Limb (tissue), 2 donors: ENCODE results near the gene P2RX6.
"Not testable (repeated sequence)": the region's sequence is repeated elsewhere in the genome, so short reads cannot be mapped to it uniquely, and the experiment has no call there.

Experiments
- DNase-seq, 2 donors: peaks; one replicate each; pipeline ENCODE4 v3.0.0-alpha.2; 2016; ENCODE audit errors: extremely low spot score in 2 of 2

P2RX6 gene

DNA sequence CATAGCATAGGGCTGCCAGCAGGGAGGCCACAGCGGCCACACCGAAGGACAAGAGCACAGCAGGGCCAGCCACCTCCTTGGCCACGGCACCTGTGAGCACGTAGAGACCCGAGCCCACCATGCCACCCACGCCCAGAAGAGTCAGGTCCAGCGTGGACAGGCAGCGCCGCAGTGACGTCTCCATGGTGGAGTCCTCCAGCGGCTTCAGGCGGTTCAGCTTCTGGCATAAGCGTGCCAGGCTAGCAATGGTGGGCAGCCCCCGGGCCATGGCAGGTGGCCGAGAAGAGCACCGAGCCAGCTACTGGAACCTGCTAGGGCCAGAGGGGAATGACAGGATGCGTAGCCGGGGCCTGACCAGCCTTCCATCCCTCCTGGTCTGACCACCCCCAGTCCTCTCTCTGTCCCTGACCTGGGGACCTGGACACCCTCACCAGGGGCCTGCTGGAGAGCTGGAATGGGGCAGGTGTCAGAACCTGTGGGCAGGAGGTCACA is 16.6 kb downstream of the P2RX6 start:
- DNase-seq, result no peak

DNA sequence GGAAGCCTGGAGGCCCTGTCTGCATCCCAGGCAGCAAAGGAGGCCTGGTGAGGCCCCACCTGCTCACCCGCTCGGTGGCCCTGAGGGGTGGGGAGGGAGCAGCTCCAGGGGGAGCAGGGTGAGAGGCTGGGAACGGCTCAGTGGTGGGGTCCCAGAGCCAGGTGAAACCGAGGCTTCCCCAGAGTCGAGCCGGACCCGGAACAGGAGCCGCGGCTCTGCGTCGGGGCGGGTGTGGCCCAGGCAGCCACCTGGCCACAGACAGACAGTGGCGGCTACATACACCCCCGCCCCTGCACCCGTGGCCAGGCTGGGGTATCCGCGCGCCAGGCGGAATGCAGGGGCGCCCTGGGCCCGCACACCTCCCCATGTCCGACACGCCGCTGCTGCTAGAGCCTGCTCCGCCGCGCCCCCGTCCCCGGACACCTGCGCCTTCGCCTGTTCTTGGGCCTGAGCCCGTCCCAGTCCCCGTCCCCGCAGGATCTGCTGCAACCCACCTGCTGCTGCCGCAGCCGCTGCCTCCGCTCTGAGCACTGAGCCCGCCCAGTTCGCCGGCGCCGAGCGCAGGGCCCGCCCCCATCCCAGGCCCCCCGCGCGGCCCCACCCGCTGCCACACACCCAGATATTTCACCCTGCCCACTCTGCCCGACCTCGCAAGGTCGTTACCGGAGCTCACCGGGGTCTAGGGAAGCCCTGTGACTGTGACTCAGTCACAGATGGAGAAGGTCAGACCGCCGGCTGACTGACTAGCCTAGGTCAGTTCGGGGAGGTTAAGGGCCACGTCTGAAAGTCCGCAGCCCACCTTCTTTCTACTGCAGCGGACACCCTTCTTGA is 17.3 kb downstream of the P2RX6 start, which contains the start of gene SLC7A4:
Gene SLC7A4 (minus strand): TSS at position 525 of the 831 bp plus-strand sequence. CDS start 749 bp downstream, outside the sequence.
- peak in 1 of 2 donors; percentile 56 for DNase-seq

DNA sequence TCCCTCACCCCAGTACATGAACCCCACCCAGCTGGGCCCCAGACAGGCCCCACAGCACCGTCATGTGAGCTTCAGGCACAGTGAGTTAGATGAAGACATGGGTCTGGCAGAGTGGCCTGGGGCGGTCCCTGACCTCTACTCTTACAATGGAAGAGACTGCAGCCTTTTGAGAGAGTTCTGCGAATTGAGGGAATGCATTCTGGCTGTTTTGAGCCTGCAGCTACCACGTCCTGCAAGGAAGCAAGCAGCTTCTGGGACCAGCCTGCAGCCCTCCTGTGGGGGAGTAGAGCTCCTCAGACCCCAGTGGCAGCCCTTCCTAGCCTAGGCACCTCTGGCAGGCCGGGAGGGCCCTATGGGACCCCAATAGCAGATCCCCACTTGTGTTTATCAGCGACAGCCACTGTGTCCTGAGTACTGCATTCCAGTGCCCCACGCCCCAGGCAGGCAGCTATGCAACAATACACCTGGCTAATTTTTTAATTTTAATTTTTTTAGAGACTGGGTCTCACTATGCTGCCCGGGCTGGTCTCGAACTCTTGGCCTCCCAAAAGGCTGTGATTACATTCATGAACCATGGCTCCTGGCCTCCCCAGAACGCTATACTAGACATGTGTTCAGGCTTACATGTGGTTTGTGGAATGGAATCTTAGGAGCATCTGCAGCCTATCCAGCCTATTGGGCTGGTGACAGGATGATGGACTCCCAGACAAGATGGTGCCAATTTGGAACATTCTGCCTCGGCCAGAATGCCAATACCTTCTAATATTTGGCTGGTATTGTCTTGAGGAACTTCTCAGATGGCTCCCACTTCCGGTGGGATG is 18.1 kb downstream of the P2RX6 start:
- no peak for DNase-seq

DNA sequence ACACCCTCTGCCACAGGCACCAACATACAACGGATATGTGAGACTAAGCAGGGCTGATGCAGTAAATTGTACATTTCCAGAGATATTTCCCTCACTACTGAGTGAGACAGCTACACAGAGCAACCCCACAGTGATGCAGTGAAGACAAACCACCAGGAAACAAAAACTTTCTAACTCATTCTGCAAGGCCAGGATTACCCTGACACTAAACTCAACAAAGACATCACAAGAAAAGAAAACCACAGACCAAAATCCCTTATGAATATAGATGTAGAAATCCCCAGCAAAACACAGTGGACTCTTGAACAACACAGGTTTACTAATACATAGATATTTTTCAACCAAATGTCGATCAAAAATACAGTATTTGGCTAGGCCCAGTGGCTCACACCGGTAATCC is 18.9 kb downstream of the P2RX6 start:
- DNase-seq, result no peak

DNA sequence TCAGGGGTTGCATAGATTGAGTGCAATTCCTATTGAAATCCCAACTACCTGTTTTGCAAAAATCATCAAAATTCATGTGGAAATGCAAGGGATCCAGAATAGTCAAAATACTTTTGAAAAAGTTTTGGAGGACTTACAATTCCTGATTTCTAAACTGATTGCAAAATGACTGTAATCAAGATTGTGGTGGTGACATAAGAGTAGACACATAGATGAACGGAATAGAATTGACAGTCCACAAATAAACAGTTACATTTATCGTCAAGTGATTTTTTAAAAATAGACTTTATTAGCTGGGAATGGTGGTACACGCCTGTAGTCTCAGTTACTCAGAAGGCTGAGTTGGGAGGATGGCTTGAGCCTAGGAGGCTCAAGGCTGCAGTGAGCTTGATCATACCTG is 20.0 kb downstream of the P2RX6 start:
- no peak for DNase-seq

DNA sequence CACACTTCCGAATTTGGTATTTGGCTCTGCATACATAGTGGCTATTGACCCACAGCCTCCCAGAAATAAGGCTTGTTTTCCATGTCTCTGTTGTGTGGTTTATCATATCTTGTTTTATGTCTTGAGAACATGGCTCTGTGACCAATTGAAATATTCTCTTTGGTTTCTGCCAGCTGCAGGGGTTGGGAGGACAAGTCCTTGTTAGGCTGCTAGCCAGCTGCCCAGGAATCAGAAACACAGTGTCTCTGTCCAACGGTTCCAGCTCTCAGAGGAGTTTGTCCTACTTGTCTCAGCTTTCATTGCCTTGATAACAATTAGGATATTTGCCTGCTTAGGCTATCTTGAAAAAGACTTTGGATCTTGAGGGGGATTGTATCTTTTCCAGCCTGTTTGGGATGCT is 23.4 kb downstream of the P2RX6 start:
- DNase-seq, result no peak

DNA sequence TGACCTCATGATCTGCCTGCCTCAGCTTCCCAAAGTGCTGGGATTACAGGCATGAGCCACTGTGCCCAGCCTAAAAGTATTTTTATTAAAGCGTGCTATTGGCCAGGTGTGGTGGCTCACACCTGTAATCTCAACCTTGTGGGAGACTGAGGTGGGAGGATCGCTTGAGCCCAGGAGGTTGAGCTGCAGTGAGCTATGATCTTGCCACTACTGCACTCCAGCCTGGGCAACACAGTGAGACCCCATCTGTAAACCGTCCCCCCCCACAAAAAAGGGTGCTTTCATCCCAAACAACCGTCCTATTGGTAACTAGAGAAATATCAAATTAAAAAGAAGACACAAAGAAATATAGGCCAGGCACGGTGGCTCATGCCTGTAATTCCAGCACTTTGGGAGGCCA is 24.2 kb downstream of the P2RX6 start:
- DNase-seq, result not testable (repeated sequence)

DNA sequence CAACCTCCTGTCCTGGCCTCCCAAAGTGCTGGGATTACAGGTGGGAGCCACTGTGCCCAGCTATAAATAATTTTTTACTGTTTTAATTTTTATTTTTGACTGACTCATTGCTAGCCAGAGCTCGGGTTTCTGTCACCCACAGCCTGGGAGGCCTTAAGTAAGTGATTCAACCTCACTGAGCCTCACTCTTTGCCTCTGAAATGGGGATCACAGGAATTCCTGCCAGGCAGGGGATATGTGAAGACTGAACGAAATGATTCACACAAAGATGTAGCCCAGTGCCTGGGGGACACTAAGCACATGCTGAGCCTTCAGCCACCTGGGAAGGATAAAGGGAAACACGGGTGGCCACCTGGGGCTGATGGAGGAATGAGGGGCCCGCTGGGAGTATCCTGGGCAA is 27.0 kb downstream of the P2RX6 start:
- no peak for DNase-seq

DNA sequence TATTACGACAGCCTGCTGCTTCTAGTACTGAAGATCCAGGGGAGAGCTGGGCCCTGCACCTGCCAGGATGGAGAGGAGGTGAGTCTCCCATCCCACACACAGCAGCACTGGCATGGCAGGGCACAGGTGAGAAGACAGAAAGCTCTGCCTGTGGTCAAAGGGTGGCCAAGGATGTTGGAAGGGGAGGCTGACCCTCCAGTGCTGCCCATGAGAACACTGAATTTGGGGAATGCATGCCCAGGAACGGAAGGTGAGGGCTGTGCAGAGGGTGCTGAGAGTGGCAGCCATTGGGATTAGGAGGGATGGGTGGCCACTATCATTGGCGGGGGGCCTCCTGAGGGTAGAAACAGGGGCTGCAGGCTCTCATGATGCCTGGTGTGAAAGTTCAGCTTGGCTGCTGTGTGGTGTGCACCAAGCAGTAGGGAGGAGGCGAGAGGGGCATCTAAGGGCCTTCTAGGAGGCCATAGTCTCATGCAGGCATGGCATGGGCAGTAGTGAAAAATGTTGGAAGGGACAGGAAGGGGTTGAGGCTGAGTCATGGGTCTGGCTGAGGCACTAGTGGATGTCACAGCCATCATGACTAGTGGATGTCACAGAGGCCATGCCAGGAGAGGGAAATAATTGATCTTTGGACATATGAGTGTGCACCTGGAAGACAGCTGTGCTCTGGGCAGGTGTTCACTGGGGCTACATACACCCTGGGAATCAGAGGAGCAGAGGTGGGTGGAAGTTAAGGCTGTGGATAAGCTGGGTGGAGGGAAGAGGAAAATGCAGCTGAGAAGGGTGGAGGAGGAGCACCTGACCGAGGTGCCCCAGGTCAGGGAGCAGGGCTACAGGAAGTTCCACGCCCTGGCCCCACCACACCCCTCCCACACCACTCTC is 28.3 kb downstream of the P2RX6 start:
- no peak for DNase-seq

DNA sequence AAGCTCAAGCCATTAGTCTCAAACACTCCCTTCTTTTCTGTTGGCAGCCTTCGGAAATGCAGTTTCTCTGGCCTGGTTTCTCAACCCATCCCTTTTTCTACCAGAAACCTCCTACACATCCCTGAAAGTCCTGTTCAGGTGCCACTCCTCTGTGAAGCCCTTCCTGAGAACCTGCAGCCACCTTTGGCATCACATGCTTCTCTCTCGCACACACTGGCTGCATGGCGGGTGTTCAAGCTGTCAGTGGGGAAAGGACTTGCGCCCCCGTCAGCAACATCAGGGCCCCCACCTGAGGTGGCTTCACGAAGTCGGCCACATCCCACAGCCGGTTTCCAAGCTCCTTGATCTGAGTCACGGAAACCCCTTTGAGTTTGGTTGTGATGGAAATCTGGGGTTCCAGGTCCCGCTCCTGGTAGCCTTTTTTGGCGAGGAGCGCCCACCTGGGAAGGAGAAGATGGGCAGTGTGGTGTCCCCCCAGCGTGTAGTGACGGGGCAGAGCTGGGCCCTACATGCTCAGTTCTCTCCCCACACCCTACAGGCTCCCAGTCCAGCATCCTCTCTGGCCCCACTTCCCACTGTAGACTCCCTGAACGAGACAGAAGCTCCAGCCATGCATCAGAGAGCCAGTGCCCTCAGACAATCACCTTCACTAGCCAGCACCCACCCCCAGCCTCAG is 29.0 kb downstream of the P2RX6 start:
- DNase-seq, result no peak

DNA sequence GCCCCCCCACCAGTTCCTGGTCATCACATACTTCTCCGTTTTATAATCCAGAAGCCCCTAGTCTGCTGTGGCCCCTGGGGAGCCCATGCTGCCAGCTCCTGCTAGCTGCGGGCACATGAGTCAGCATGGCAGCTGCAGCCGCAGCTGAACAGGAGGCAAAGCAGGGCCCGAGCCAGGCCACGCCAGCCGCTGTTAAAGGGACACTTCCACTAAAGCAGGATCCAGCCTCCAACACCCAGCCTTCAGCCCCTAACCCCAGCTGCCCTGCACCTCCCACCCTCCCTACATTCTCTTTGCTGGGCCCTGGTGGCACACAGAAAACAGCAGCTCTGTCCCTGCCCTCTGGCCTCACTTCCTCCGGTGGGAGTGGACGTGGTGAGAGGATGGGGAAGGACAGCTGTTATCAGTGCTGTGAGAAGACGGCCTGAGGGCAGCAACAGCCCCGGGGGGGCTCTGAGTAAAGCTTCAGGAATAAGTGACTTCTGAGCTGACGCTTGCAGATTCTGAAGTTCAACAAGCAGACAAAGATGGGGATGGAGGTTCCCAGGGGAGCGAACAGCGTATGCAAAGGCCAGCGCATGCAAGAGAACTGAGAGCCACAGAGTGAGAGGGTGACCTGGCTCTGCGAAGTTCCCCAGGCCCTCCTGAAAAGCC is 30.1 kb downstream of the P2RX6 start:
- DNase-seq, result peak; percentile 8 to 53

DNA sequence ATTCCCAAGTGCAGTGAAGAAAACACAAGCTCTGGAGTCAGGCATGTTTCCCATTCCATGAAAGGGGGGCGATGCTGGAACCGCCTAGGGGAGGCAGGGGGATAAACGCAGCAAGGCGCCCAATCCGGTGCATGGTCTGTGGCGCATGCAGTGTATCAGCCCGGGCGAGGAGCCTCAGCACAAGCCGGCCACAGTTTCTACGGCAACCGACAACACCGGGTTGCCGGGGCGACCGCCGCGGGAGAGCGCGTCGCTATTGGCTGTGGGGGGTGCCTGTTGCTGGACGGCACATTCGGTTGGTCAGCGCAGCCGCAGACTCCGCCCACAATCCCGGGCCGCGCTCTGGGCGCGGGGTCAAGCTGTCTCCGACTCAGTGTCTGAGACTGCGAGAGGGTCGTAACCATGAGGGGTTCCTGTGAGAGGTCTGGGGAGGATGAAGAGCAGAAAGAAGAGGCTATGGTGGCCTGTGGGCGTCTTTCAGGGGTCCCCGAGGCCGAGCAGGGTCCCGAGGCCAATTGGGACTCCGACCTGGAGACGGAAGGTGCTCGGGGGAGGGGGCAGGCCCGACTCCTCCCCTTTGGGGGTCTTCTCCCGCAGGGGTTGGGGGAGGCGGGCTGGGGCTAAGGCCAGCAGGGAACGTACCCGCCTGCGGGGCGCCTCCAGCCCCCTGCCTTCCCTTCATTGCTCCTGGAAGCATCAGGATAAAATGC is 30.8 kb downstream of the P2RX6 start, which contains the start of gene LRRC74B:
Gene LRRC74B (plus strand): TSS at position 362 of the 710 bp plus-strand sequence. CDS start 41 bp downstream, at position 403.
- DNase-seq, result peak; percentile 93 to 94

DNA sequence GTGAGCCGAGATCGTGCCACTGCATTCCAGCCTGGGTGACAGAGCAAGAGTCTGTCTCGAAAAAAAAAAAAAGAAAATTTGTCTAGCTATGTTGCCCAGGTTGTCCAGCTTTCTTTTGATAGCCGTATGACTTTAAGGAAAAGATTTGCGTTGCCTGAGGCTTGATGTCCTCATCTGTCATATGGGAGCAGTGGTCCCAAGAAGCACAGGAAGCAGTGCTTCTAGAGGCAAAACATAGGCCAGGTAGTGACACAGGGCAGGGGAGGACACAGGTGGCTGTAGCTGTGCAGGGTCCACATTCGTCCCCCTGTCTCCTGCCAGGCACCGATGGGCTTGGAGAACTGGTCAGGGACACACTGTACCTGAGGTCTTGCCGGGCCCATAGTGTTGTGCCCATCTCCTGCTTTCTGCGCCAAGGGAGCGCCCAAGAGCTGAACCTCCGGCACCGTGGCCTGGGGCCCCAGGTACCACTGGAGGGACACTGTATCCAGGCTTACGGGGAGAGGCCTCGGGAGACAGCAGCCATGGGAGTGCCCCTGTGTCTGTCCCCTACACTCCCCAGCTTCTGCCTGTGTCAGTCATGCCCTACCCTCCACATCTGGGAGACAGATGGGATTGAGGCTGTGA is 32.2 kb downstream of the P2RX6 start:
- no peak for DNase-seq

DNA sequence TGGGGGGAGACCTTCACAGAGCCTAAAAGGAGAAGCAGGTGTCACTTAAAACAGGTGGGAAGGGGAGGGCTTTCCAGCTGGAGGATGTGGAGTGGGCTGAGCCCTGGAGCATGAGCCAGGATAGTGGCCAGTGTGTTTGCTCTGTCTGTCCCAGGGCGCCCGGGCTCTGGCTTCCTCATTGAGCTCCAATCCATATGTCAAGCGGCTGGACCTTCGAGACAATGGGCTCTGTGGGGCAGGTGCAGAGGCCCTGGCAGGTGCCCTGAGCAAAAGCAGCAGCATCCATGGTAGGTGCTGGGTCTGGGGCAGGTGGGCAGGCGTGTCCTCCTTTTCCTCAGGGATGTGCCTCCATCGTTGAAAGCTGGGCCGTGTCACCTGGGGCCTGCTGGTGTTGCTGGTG is 32.8 kb downstream of the P2RX6 start:
- no peak for DNase-seq

DNA sequence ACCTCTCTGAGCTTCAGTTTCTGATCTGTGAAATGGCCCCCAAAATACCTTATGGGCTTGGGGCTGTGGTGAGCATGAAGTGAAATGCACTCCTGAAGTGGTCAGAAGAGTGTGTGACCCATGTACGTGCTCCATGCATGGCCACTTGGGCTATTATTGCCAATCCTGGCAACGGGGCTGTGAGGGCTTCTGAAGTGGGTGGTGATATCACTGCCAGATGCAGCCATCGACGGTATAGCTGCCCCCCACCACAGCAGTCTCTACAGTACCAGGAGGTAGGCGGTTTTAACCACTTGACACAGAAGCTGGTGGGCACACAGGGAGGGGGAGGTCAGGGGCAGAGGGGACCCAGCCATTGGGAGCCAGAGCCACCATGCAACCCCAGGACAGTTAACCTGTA is 33.5 kb downstream of the P2RX6 start:
- not testable (repeated sequence) for DNase-seq

DNA sequence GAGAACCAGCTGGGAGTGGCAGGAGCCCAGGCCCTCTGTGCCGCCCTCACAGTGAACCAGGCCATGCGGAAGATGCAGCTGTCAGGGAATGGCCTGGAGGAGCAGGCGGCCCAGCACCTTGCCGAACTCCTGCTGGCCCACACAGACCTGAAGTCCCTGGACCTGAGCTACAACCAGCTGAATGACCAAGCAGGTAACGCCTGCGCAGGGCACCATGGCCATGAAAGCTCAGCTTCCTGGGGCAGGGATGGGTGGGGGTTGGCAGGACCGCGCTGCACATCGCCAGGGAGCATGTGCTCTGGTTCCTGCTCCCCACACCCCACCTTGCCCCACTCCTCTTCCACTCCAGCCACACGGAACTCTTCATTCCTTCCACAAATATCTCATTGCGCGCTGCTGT is 34.0 kb downstream of the P2RX6 start:
- not testable (repeated sequence) for DNase-seq

DNA sequence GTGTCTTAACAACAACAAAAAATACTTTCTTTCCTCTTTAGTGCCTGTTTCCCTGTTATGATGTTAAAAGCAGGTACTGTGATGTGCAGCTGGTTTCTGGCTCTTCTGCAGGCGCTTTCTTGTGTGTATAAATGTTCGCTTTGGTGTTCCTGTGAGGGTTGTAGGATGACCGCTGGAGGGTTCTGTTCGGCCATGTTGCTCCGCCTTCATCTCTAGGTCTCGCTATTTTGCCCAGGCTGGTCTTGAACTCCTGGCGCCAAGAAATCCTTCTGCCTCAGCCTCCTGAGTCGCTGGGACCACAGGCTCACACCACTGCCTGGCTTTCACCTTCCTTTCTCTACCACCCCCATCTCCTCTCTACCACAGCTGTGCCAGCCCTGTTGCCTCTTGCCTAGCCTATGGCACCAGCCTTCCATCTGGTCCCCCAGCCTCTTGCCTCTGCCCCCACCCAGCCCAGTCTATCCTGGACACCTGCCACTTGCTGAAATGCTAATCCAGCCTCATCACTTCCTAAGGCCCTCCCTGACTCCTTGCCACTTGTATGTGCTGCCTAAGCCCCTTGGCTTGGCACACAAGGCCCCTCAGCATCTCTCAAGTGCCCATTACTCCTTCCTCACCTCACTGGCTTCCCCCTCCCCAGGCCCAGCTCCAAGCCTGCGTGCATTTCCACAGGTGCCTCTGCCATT is 36.3 kb downstream of the P2RX6 start:
- no peak for DNase-seq

DNA sequence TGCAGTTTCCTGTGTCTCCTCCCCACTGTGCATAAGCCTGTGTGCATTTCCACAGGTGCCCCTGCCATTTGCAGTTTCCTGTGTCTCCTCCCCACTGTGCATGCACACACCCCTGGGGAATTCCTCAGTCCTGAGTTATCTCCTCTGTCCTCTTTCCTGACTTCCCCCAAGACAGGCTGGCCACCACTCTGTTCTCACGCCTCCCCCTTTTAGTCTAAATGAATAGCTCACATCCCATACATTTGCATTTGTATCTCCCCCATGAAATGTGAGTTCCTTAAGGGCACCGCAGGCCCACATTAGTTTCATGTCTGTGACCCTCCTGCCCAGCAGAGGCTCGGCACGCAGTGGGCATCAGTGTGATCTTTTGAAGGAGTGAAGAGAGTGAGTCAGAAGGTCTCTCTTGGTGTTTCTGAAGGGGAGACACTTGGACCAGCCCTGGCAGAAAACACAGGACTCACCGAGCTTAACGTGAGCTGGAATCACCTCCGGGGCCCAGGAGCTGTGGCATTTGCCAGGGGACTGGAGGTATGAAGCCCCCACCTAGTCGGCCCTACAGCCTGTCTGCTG is 37.0 kb downstream of the P2RX6 start:
- no peak for DNase-seq
